ENCODE measurements around the gene GPR135.

DNA sequence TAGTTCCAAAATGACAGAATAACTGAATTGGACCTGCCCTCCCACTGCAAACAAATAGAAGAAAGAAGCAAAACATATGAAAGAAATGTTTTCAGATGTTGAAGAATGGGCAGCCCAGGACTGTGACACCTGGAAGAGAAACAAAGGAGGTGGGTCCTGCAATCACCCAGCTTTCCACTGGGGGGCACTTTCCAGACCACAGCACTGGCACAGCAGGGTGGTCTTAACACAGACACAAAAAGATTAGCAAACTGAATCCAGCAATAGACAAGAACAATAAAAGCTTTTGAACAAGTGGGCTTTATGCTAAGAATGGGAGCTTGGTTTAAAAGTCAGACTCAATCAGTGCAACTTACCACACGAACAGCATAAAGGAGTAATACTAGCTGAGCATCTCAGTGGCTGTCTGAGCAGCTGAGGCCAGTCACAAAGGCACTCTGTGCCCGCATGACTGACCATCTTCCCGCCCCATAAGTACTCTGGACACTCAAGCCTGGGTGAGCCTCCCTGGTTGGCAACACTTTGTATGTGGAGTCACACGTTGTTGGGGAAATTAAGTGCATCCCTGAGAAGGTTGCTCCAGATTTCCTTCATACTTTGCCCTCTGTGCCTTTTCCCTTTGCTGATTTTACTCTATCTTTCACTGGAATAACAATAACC, 46.9 kb upstream of the GPR135 start:
- TF ChIP-seq, protein P1, sequence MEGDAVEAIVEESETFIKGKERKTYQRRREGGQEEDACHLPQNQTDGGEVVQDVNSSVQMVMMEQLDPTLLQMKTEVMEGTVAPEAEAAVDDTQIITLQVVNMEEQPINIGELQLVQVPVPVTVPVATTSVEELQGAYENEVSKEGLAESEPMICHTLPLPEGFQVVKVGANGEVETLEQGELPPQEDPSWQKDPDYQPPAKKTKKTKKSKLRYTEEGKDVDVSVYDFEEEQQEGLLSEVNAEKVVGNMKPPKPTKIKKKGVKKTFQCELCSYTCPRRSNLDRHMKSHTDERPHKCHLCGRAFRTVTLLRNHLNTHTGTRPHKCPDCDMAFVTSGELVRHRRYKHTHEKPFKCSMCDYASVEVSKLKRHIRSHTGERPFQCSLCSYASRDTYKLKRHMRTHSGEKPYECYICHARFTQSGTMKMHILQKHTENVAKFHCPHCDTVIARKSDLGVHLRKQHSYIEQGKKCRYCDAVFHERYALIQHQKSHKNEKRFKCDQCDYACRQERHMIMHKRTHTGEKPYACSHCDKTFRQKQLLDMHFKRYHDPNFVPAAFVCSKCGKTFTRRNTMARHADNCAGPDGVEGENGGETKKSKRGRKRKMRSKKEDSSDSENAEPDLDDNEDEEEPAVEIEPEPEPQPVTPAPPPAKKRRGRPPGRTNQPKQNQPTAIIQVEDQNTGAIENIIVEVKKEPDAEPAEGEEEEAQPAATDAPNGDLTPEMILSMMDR (IDR thresholded peaks at IDR 0.05), result peak in 3 of 6 experiments; percentile 30 to 49 (median 34)
- no peak for TF ChIP-seq POLR2A (IDR thresholded peaks at IDR 0.05)

Measured in Peyer's patch (tissue), 4 donors.